Measurements from ENCODE around the gene KIF2B.
"Not testable (repeated sequence)": the region's sequence is repeated elsewhere in the genome, so short reads cannot be mapped to it uniquely, and the experiment has no call there.

KIF2B gene

GRCh38 chr17:53822764-53823163, at the start of gene KIF2B:
KIF2B (plus strand) TSS chr17:53822927; CDS start chr17:53823034, 107 bp downstream.
- DNase-seq (ENCODE audit: low spot score) = no peak

- no peak for DNase-seq (ENCODE audit: low spot score)
Measured at GRCh38 chr17:53780320-53780719, 42.4 kb upstream of the KIF2B start.

GRCh38 chr17:53791551-53791950, 31.2 kb upstream of the KIF2B start:
- DNase-seq (ENCODE audit: low spot score) = no peak

- DNase-seq (ENCODE audit: low spot score) = no peak
Measured at GRCh38 chr17:53792451-53792850, 30.3 kb upstream of the KIF2B start.

- no peak for DNase-seq (ENCODE audit: low spot score)
Measured at GRCh38 chr17:53792997-53793396, 29.7 kb upstream of the KIF2B start.

- no peak for DNase-seq (ENCODE audit: low spot score)
Measured at GRCh38 chr17:53794875-53795274, 27.9 kb upstream of the KIF2B start.

GRCh38 chr17:53796642-53797041, 26.1 kb upstream of the KIF2B start:
- no peak for DNase-seq (ENCODE audit: low spot score)

- no peak for DNase-seq (ENCODE audit: low spot score)
Measured at GRCh38 chr17:53797501-53797900, 25.2 kb upstream of the KIF2B start.

GRCh38 chr17:53804437-53804836, 18.3 kb upstream of the KIF2B start:
- DNase-seq (ENCODE audit: low spot score) = no peak

- no peak for DNase-seq (ENCODE audit: low spot score)
Measured at GRCh38 chr17:53806473-53806872, 16.3 kb upstream of the KIF2B start.

GRCh38 chr17:53807286-53807685, 15.4 kb upstream of the KIF2B start:
- no peak for DNase-seq (ENCODE audit: low spot score)

GRCh38 chr17:53818271-53818670, 4.5 kb upstream of the KIF2B start:
- no peak for DNase-seq (ENCODE audit: low spot score)

- DNase-seq (ENCODE audit: low spot score) = no peak
Measured at GRCh38 chr17:53818929-53819328, 3.8 kb upstream of the KIF2B start.

- no peak for DNase-seq (ENCODE audit: low spot score)
Measured at GRCh38 chr17:53819956-53820355, 2.8 kb upstream of the KIF2B start.

GRCh38 chr17:53823341-53824050, 769 bp downstream of the KIF2B start:
- DNase-seq (ENCODE audit: low spot score) = no peak

- DNase-seq (ENCODE audit: low spot score) = not testable (repeated sequence)
Measured at GRCh38 chr17:53834771-53835170, 12.0 kb downstream of the KIF2B start.

GRCh38 chr17:53837131-53837530, 14.4 kb downstream of the KIF2B start:
- no peak for DNase-seq (ENCODE audit: low spot score)

- no peak for DNase-seq (ENCODE audit: low spot score)
Measured at GRCh38 chr17:53844491-53845107, 21.9 kb downstream of the KIF2B start.

GRCh38 chr17:53871128-53871527, 48.4 kb downstream of the KIF2B start:
- not testable (repeated sequence) for DNase-seq (ENCODE audit: low spot score)

Measured in RKO (cell line).